GM20431 (cell line): ENCODE measurements around the gene SELENOM.

Experiments
- in situ Hi-C: fragments of 300-500 bp; cut with MseI, MboI; formaldehyde crosslinking; loops from one replicate; pipeline ENCODE4 v1.15.0; 2020; ENCODE audit warnings: low sequenced_read_pairs; ENCODE audit not compliant: unreplicated experiment

The SELENOM gene, protein sequence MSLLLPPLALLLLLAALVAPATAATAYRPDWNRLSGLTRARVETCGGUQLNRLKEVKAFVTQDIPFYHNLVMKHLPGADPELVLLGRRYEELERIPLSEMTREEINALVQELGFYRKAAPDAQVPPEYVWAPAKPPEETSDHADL

DNA sequence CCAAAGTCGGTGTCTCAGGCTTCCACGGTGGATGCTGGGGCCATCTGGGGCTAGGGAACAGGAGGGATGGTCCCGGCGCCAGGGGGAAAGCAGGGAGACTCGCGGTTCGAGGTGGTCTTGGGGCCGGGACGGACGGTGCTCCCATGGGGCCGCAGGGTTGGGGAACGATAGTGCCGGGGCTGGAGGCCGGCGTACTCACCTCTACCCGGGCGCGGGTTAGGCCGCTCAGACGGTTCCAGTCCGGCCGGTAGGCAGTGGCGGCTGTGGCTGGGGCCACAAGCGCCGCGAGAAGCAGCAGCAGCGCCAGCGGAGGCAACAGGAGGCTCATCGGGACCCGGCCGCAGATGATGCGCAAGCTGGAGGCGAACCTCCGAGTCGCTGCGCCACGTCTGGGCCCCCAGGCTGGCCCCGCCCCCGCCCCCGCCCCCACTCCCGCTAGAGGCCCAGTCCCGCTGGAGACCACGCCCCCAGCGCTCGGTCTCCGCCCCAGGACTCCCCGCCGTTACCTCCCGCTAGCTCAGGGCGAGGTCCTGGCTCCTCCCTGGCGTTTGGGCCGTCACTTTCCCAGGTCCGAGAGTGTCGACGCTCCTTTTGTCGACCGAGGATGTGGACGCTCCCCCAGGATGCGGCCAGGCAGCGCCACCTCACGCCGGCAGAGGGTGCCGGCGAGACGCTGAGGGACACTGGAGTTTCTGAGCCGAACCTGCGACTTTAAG is at the start of gene SELENOM:
Gene SELENOM, minus strand, starts transcription at position 391 of the 716 bp plus-strand sequence. Its CDS starts 63 bp downstream, at position 328.
- in situ Hi-C loops = no loop called here

- in situ Hi-C loops = no loop called here
Measured at GRCh38 chr22:31155422-31155821, 48.1 kb upstream of the SELENOM start.

- in situ Hi-C loops = no loop called here
Measured at GRCh38 chr22:31154975-31155374, 47.6 kb upstream of the SELENOM start.

DNA sequence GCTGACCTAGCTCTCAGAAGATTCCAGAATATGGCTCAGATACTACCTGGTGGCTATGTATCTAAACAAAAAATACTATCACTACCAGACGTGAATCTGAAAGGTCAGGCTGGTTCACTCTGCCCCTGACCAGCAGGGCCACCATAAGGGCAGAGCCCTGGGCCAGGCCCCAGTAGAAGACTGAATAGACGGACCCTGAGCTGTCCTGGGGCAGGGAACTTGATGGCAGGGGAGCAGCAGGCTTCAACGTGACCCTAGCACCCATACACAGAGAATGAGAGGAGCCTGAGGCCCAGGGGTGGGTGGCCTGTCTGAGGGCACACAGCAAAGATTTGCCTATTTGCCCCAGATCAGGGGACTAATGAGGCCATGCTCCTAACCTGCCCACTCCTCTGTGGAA is 46.0 kb upstream of the SELENOM start:
- in situ Hi-C loops = no loop called here

- in situ Hi-C loops = no loop called here
Measured at GRCh38 chr22:31151872-31152271, 44.5 kb upstream of the SELENOM start.

DNA sequence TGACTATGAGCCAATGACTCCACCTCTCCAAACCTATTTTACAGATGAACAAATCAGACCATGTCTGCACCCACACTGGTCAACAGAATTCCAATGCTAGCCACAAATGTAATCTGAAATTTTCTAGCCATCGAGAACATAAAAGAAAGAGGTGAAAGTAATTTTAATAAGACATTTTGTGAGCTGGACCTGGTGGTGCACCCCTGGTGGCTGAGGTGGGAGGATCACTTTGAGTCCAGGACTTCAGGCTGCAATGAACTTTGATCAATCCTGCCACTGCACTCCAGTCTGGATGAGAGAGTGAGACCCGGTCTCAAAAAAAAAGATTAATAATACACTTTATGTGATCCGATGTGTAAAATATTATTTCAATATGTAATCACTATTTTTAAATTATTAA is 43.2 kb upstream of the SELENOM start:
- in situ Hi-C loops = no loop called here

DNA sequence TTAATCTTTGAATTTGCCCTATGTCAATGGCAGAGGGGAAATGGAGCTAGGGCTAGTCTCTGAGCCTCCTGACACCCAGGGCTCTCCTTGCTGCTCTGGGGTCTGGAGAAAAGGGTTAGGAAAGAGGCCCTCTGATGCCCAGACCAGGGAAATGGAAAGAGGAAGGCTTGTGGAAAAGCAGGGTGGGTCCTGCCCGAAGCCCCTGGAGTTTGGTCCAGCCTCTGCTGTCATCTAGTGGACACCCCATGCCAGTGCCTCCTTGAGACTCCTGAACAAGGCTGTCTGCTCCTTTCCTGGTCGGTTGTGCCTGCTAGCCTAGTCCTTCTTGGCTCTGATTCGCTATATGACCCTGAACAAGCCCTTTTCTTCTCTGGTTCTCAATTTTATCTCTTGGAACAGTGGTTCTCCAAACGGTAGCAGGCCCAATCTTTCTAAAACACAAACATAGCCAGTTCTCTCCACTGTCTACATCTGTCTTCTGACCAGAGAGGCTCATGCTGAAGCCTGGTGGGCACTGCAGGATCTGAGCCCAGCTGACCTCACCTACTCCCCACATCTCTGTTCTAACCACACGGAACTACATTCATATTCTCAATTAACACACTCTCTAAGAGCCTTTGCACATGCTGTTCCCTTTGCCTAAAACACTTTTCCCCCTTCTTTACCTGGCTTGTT is 41.7 kb upstream of the SELENOM start:
- in situ Hi-C loops = no loop called here

GRCh38 chr22:31148488-31148887 is 41.1 kb upstream of the SELENOM start:
- in situ Hi-C loops = no loop called here

- in situ Hi-C loops = no loop called here
Measured at GRCh38 chr22:31144223-31144622, 36.9 kb upstream of the SELENOM start.

- in situ Hi-C loops = no loop called here
Measured at GRCh38 chr22:31143537-31143936, 36.2 kb upstream of the SELENOM start.

GRCh38 chr22:31143038-31143437 is 35.7 kb upstream of the SELENOM start:
- in situ Hi-C loops = no loop called here

GRCh38 chr22:31142285-31142684 is 34.9 kb upstream of the SELENOM start:
- in situ Hi-C loops = no loop called here

GRCh38 chr22:31141551-31141950 is 34.2 kb upstream of the SELENOM start:
- in situ Hi-C loops = no loop called here

- in situ Hi-C loops = no loop called here
Measured at GRCh38 chr22:31140746-31141145, 33.4 kb upstream of the SELENOM start.

DNA sequence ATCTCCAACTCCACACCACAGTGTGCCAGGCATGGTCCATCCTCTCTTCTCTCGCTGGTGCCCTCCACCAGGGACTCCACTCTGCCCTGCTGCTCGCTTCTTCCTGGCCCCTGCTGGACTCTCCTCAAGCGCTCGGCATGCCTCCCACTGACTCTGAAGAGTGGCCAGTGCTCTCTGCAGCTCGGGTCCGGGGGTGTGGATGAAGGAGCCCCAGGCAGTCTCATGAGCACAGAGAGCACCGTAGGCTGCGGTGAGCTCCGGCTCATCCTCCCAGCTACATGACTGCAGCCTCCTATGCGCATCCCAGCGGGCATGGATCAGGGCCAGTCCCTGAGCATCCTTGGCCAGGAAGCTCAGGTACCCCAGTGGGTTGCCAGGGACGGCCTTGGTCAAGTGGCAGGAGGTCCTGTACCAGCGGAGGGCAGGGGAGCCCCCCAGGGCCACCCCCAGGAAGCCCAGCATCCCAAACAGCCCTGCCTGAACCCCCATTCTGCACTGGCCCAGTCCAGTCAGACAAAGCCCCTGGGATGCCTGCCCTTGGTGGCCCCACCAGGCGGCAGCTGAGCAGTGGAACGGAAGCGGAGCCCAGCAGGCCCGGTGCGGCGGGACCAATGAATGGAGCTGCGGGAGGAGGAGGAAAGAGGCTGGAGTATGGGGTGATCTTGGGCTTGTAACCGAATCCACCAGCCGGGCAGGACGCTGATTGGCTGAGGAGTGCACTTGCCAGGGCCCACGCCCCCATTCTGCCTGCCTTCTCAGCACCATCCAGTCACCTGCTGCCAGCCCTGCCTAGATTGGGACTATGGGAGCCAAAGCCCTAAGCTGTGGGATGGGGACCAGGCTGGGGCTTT is 32.7 kb upstream of the SELENOM start, which contains the start of gene PLA2G3:
Gene PLA2G3, minus strand, starts transcription at position 643 of the 851 bp plus-strand sequence. Its CDS starts 154 bp downstream, at position 489.
- in situ Hi-C loops = no loop called here

DNA sequence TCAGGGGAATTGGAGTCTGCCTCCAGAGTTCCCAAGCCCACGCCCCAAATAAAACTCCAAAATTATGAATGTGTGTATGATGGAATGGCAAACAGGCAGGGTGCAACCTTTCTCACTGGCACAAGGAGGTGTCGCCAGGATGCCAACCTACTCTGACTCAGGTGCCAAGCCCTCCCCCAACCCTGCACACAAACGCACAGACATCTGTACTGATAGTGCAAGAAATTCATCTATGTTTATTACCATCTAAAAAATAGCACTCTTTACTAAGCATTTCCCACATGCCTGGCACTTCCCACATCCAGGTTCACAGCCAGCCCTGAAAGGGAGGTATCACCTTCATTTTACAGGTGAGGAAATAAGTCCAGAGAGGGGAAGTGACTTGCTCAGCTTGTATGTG is 31.7 kb upstream of the SELENOM start:
- in situ Hi-C loops = no loop called here

GRCh38 chr22:31138126-31138525 is 30.8 kb upstream of the SELENOM start:
- in situ Hi-C loops = no loop called here

- in situ Hi-C loops = no loop called here
Measured at GRCh38 chr22:31137721-31138120, 30.4 kb upstream of the SELENOM start.

DNA sequence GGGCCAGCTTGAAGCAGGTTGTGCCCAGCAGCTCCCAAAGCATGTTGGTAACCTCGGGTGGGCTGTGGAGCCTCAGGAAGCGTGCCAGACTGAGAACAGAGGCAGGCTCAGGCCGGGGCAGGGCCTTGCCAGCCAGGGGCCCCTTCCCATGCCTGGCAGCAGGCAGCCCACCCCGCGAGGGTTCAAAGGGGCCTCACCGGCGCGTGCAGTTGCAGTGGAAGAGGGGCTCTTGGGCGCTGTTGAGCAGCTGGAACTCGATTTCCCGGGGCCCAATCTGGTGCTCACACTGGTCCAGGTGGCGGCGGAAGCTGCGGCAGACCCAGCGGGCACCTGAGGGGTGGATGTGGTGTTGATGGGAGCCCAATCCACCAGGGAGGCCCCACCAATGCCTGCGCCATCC is 29.3 kb upstream of the SELENOM start:
- in situ Hi-C loops = no loop called here

DNA sequence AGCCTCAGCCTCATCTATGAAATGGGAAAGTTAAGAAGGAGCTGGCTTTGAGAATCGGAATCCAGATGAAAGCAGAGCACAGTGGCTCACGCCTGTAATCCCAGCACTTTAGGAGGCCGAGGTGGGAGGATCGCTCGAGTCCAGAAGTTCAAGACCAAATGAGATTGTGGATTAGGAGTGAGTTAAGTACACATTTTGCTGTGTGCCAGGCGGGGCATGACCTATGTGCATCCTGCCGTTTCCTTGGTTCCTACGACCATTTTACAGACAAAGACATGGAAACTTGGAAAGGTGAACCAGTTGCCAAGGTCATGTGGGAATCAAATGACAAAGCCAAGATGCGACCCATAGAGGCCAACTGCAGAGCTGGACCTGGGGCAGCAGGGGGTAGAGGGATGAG is 28.8 kb upstream of the SELENOM start:
- in situ Hi-C loops = no loop called here
